NB4 (cell line): ENCODE data around the gene MCTP1.

Source experiments
- DNase-seq: peaks from one replicate; pipeline ENCODE4 v3.0.0; 2010; ENCODE audit warnings: low read depth
- H3K4me3 ChIP-seq: one replicate; pipeline ENCODE4 v1.5.1; 2011; ENCODE audit warnings: mild to moderate bottlenecking, low read depth, low read length, moderate library complexity
- MAX ChIP-seq: IDR thresholded peaks from 2 replicates; pipeline ENCODE4 v1.6.1; 2011; ENCODE audit warnings: low read depth, low read length
- MYC ChIP-seq: IDR thresholded peaks from 2 replicates; pipeline ENCODE4 v1.6.1; 2011; ENCODE audit warnings: low read depth, low read length
- POLR2A ChIP-seq: IDR thresholded peaks from 2 replicates; pipeline ENCODE4 v1.6.1; 2011; ENCODE audit warnings: mild to moderate bottlenecking; ENCODE audit not compliant: insufficient read length; ENCODE audit errors: extremely low read depth
- TF ChIP-seq, protein P1 (sequence below): IDR thresholded peaks from one replicate; pipeline ENCODE4 v1.5.1; 2012; ENCODE audit warnings: low read depth, low read length

MCTP1 gene

DNA sequence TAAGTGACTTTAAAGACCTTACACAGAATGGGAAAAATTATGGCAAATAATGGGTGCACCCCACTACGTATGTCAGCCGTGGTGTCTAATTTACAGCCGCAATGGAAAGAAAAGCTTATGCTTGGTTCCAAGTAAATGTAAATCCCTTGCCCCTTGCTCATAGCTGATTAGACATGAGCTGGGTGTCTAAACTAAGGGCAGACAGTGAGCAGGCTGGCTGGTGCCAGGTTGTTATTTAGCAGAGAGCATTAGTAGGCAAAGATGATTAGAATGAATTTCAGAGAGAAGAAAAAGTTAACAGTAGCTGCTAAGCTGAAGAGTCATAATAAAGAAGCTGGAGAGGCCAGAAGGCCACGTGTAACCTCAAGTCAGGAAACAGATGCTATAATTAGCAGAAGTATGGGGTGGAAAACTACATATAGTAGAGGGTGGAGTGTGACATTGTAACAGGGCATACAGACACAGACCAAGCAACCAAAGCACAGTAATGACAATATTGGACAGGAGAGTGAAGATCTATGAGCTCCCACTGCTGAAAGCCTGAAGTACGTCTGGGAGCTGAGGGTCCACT is 257.7 kb downstream of the MCTP1 start:
- peak; percentile 72 for DNase-seq
- TF ChIP-seq POLR2A (no peak), MAX (peak; percentile 97), MYC (peak; percentile 87)
- TF ChIP-seq, protein P1, sequence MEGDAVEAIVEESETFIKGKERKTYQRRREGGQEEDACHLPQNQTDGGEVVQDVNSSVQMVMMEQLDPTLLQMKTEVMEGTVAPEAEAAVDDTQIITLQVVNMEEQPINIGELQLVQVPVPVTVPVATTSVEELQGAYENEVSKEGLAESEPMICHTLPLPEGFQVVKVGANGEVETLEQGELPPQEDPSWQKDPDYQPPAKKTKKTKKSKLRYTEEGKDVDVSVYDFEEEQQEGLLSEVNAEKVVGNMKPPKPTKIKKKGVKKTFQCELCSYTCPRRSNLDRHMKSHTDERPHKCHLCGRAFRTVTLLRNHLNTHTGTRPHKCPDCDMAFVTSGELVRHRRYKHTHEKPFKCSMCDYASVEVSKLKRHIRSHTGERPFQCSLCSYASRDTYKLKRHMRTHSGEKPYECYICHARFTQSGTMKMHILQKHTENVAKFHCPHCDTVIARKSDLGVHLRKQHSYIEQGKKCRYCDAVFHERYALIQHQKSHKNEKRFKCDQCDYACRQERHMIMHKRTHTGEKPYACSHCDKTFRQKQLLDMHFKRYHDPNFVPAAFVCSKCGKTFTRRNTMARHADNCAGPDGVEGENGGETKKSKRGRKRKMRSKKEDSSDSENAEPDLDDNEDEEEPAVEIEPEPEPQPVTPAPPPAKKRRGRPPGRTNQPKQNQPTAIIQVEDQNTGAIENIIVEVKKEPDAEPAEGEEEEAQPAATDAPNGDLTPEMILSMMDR = no peak
- H3K4me3 ChIP-seq = no peak overlapping the region

- H3K4me3 ChIP-seq = no peak overlapping the region
- TF ChIP-seq, protein P1 = no peak
- TF ChIP-seq MAX (no peak), POLR2A (no peak), MYC (no peak)
- no peak for DNase-seq
Observed at GRCh38 chr5:95026718-95027117, 258.2 kb downstream of the MCTP1 start.

GRCh38 chr5:95022967-95023695 is 261.8 kb downstream of the MCTP1 start:
- peak; percentile 81 for DNase-seq
- TF ChIP-seq MYC (no peak), POLR2A (no peak), MAX (no peak)
- TF ChIP-seq, protein P1 = no peak
- H3K4me3 ChIP-seq = no peak overlapping the region

DNA sequence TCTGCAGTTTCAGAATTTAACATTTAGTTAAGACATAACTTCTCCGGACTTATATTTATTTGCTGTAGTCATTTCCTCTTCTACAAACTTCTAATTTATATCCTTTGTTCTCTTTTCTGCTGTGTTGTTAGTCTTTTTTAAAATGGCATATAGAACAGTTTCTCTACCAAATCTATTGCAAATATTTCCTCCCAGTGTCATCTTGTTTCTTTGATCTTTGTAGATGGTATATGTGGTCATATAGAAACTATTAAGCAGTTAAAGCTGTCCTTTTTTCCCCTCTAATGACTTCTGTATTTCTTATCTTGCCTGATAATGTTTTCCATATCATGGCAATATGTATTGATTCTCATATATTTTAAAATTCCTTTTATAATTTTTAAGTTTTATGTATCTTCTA is 264.5 kb downstream of the MCTP1 start:
- H3K4me3 ChIP-seq = no peak overlapping the region
- no peak for DNase-seq
- TF ChIP-seq, protein P1 = no peak
- no peak for TF ChIP-seq MAX
- TF ChIP-seq POLR2A = no peak
- no peak for TF ChIP-seq MYC

GRCh38 chr5:95018946-95019345 is 265.9 kb downstream of the MCTP1 start:
- DNase-seq = no peak
- no peak overlapping the region for H3K4me3 ChIP-seq
- no peak for TF ChIP-seq MYC
- TF ChIP-seq, protein P1 = no peak
- no peak for TF ChIP-seq POLR2A
- no peak for TF ChIP-seq MAX
